Measurements from ENCODE around the gene APBA1.

APBA1 gene

DNA sequence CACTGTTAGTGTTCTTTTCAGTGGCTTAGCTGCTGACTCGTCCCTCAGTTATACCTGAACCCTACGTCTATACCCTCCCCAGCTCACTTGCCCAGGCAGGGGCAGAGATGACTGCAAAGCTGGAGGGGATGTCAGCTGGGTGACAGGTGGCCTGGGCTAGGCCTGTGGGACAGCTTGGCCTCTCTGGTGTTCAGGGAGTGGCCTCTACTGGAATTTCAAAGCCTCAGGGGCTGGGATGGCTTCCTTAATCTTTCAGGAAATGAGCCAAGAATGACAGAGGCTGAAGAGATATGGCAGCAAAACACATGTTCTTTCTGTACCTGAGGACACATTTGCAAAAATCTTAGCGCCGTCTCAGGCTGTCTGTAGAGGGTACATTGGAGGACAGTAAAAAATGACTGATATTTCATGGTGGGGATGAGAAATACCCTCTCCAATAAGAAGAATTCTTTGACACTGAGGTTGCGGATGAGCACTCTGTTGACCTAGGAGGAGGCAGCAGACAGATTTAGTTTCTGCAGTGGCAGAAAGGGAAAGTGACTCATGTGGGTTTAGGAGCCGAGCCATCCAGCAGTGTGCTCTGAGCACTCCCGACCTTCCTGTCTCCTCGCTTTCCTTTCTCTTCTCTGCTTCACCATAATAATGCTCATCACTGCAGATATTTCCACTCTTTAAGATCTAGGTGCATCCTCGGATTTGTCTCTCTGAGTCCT lies 292.7 kb downstream of the APBA1 start:
- no peak overlapping the region for H3K27ac ChIP-seq (ENCODE audit: low read depth, low read length)
- 81% methylated on average over 9 of the region's 9 CpGs for WGBS
- no peak overlapping the region for H3K4me3 ChIP-seq (ENCODE audit: low read length)

DNA sequence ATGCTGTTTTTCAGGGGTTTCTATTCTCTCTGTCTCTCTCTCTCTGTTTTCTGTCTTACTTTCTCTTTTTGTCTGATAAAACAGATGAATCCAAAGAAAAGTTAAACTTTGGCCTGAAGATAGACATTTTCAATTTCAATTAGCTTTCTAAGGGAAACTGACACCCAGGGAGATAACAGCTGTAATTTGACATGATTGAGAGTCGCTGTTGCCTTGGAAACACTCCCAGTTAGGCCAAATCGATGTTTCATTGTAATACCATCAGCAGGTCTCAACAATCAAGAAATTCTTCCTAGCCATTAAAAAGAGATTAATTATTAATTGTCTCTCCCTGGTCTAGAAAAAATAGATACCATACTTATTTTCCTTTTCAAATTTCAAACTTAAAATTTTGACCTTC lies 294.2 kb downstream of the APBA1 start:
- no peaks in the 10 kb centered on the region for H3K9me3 ChIP-seq (ENCODE audit: insufficient read depth, low read depth, low read length)
- 86% methylated on average over 2 of the region's 2 CpGs for WGBS
- H3K36me3 ChIP-seq (ENCODE audit: insufficient read depth, low read length), result peaks cover 21% of the 10 kb centered on the region; the same call in 1 of the 2 replicates
- no peak overlapping the region for H3K27ac ChIP-seq (ENCODE audit: low read depth, low read length)
- no peak overlapping the region for H3K9ac ChIP-seq (ENCODE audit: low read depth, low read length)
- no peak overlapping the region for H3K4me3 ChIP-seq (ENCODE audit: low read length)
- no peaks in the 10 kb centered on the region for H3K27me3 ChIP-seq (ENCODE audit: insufficient read depth, low read length)
- peaks cover 4% of the 10 kb centered on the region; the same call in 1 of the 2 replicates for H3K4me1 ChIP-seq (ENCODE audit: insufficient read depth, low read length)

More for the DNA sequence above, 292.7 kb downstream of the APBA1 start:
- Histone ChIP-seq H3K27me3 (ENCODE audit: insufficient read depth, low read length) (no peaks in the 10 kb centered on the region), H3K9ac (ENCODE audit: low read depth, low read length) (no peak overlapping the region), H3K9me3 (ENCODE audit: insufficient read depth, low read depth, low read length) (no peaks in the 10 kb centered on the region), H3K36me3 (ENCODE audit: insufficient read depth, low read length) (peaks cover 21% of the 10 kb centered on the region; the same call in 1 of the 2 replicates), H3K4me1 (ENCODE audit: insufficient read depth, low read length) (peaks cover 4% of the 10 kb centered on the region; the same call in 1 of the 2 replicates)

Measured in HUES64 (cell line).